ENCODE data around the gene SLC4A1AP.

SLC4A1AP gene

DNA sequence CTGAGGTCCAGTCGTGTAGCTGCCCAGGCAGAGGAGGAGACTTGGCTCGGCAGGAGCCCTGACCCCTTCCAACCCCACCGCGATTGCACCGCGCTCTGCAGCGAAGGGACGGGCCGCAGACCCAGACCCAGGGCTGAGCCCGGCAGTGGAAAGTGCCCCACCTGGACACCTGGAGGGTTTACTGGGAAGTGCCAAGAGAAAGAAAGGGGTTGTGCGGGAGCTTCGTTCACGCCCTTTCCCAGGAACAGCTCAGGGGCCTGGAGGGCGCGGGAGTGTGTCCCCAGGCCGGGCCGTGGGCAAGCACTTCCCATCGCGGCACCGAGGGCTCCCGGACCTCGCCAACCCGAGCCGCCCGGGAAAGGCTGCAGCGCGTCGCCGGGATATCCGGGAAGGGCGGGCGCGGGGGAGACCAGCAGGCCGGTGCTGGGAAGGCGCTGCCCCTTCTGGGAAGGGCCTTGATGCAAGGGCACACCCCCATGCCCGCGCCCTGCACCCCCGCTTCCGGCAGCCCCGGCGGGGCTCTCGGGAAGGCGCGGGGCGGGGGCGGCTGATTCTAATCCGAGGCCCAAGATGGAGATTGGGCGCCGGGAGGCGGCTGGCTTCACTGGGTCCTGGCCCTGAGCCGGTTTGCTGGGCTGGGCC, 71.7 kb downstream of the SLC4A1AP start:
- no peaks in the 10 kb centered on the region for H3K36me3 ChIP-seq (ENCODE audit: insufficient read depth, low read length)
- 1% methylated on average over 51 of the region's 51 CpGs for WGBS
- peak overlapping the region; percentile 72 for H3K27ac ChIP-seq (ENCODE audit: low read depth, low read length)
- peak overlapping the region; percentile 77 for H3K4me3 ChIP-seq (ENCODE audit: low read length)
- no peaks in the 10 kb centered on the region for H3K27me3 ChIP-seq (ENCODE audit: insufficient read depth, low read length)
- H3K9me3 ChIP-seq (ENCODE audit: insufficient read depth, low read depth, low read length), result peaks cover under 1% of the 10 kb centered on the region; the same call in 1 of the 2 replicates
- peak overlapping the region; percentile 89 for H3K9ac ChIP-seq (ENCODE audit: low read depth, low read length)
- peaks cover 9% of the 10 kb centered on the region for H3K4me1 ChIP-seq (ENCODE audit: insufficient read depth, low read length)

DNA sequence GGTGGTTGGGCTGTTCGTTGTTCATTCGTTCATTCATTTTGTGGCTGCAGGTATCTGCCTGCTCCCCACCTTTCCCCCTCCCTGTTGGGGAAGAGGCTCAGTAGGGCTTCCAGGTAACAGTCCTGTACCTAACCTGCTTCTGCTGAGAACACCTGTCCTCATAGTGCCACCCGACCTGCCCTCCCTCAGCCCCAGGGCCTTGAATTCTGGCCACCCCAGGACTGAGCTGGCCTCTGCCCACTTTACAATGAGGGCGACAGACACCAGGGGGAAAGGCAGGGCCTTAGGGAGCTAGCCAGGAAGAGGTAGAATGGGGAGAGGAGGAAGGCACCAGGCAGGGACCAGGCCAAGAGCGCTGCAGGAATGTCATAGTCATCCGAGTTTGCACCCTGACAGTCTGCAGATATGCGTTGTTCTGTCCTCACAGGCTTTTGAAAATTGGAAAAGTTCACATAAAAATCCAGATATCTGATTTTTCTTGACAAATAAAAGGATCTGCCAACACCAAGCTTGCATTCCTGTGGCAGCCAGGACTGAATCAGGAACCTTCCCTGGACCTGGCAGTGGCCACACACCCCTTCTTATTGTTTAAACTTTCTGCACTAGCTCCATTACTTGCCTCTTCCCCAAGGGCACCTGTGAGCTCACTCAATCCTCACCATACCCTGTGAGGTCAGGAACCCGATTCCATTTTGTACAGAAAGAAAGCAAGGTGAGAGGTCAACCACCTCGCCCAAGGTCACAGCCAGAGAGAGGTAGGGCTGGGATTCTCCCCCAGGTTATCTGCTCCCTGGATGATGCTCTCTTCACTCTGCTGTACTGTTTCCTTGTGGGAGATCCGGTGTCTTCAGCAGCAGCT, 72.6 kb downstream of the SLC4A1AP start:
- H3K4me1 ChIP-seq (ENCODE audit: insufficient read depth, low read length), result peaks cover 9% of the 10 kb centered on the region
- peak overlapping the region; percentile 72; the same call in 1 of the 2 replicates for H3K27ac ChIP-seq (ENCODE audit: low read depth, low read length)
- no peaks in the 10 kb centered on the region for H3K36me3 ChIP-seq (ENCODE audit: insufficient read depth, low read length)
- peaks cover 7% of the 10 kb centered on the region; the same call in 1 of the 2 replicates for H3K9me3 ChIP-seq (ENCODE audit: insufficient read depth, low read depth, low read length)
- WGBS, result 88% methylated on average over 10 of the region's 10 CpGs
- no peaks in the 10 kb centered on the region for H3K27me3 ChIP-seq (ENCODE audit: insufficient read depth, low read length)
- peak overlapping the region; percentile 89 for H3K9ac ChIP-seq (ENCODE audit: low read depth, low read length)
- H3K4me3 ChIP-seq (ENCODE audit: low read length), result peak overlapping the region; percentile 77

DNA sequence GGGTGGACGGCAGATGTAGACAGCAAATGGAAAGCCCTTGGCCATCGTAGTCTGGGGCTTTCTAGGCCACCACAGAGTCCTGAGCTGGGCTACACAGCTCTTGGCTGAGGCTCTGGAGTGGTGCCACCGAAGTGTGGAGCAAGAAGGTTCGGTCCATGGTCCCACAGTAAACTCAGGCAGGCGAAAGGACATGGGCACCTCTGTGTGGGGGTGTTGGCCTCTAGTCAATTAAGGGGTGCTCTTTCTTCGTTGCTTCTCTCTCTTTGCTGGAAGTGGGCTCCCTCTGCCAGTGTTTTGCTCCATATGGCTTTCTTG, 73.2 kb downstream of the SLC4A1AP start:
- H3K27ac ChIP-seq (ENCODE audit: low read depth, low read length), result no peak overlapping the region
- H3K4me3 ChIP-seq (ENCODE audit: low read length), result no peak overlapping the region
- peaks cover 7% of the 10 kb centered on the region; the same call in 1 of the 2 replicates for H3K9me3 ChIP-seq (ENCODE audit: insufficient read depth, low read depth, low read length)
- no peaks in the 10 kb centered on the region for H3K36me3 ChIP-seq (ENCODE audit: insufficient read depth, low read length)
- H3K4me1 ChIP-seq (ENCODE audit: insufficient read depth, low read length), result peaks cover 9% of the 10 kb centered on the region
- H3K9ac ChIP-seq (ENCODE audit: low read depth, low read length), result no peak overlapping the region
- H3K27me3 ChIP-seq (ENCODE audit: insufficient read depth, low read length), result no peaks in the 10 kb centered on the region
- 92% methylated on average over 6 of the region's 6 CpGs for WGBS

DNA sequence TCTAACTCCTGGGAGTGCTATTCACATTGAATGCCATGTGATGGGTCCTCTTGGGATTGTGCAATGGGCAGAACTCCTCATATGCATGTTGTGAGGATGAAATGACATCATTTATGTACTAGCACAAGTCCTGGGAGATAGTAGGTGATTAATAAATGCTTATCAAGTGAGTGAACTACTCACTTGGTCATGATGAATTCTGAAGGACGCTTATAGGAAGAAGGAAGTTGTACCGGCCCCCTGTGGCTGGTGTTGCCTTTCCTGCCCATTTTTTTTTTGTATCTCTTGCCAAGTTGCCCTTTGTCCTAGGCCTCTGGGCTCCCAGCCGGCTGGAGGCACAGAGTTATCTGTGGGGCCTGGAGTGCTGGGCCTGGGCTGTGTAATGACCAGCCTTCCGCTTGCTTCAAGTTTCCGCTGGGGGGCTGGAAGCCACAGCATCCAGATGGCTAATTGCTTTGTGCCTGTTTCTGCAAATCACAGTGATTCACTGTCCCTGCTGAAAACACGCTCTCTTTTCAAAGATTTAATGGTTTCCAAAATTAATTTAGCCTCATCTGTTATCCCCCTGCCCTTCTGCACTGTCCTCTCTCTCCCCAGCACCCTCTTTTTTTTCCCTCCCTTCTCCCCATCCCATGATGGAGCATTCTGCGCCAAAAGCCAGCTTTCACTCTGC, 74.1 kb downstream of the SLC4A1AP start:
- Histone ChIP-seq H3K27ac (ENCODE audit: low read depth, low read length) (no peak overlapping the region), H3K4me1 (ENCODE audit: insufficient read depth, low read length) (peaks cover 9% of the 10 kb centered on the region), H3K9me3 (ENCODE audit: insufficient read depth, low read depth, low read length) (peaks cover 7% of the 10 kb centered on the region; the same call in 1 of the 2 replicates), H3K9ac (ENCODE audit: low read depth, low read length) (no peak overlapping the region), H3K4me3 (ENCODE audit: low read length) (no peak overlapping the region), H3K36me3 (ENCODE audit: insufficient read depth, low read length) (no peaks in the 10 kb centered on the region), H3K27me3 (ENCODE audit: insufficient read depth, low read length) (no peaks in the 10 kb centered on the region)
- 83% methylated on average over 7 of the region's 7 CpGs for whole genome bisulfite sequencing

DNA sequence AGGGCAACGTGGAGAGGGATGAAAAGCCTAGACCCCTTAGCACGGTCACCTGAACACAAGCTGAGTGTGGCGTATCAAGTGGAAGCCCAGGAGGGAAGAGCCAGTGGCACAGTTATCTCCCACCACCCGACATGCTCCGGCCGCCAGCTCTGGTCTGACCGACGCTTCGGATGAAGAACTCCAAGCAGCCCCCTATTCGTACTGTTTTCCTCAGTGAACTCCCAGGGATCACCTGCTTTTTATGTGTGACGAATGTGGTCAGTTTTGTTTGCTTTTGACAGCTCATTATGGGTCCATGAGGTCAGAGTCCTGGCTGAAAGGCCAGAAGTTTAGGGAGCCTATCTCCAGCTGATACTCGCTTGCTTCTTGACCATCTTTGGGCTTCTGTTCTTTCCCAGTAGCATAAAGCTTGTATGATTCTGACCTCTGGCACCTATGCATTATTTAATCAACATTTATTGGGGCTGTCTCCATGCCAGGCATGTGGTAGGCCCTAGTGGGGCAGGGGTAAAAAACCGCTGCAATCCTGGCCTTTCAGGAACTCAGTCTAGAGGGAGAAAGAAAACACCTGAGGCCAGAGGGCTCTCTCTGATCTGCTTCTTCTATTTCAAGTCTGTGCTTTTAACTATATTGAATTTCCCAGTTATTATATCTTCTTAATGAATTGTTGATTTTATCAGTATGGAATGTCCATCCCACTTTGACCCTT, 74.8 kb downstream of the SLC4A1AP start:
- Histone ChIP-seq H3K9me3 (ENCODE audit: insufficient read depth, low read depth, low read length) (peaks cover 7% of the 10 kb centered on the region; the same call in 1 of the 2 replicates), H3K27ac (ENCODE audit: low read depth, low read length) (no peak overlapping the region), H3K4me3 (ENCODE audit: low read length) (no peak overlapping the region), H3K36me3 (ENCODE audit: insufficient read depth, low read length) (no peaks in the 10 kb centered on the region), H3K27me3 (ENCODE audit: insufficient read depth, low read length) (no peaks in the 10 kb centered on the region), H3K9ac (ENCODE audit: low read depth, low read length) (no peak overlapping the region), H3K4me1 (ENCODE audit: insufficient read depth, low read length) (peaks cover 9% of the 10 kb centered on the region)
- WGBS, result 94% methylated on average over 13 of the region's 13 CpGs

DNA sequence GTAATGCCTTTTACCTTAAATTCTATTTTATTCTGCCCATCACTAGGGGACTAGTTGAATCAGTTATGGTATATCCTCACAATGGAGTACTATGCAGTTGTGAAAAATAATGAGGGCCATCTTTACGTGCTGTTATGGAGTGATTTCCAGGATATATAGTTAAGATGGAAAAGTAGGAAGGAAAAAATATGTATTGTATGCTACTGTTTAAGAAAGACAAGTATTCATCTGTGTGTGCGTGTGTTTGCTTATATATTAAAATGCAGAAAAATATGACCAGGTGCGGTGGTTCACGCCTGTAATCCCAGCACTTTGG, 75.3 kb downstream of the SLC4A1AP start:
- Histone ChIP-seq H3K4me1 (ENCODE audit: insufficient read depth, low read length) (peaks cover 9% of the 10 kb centered on the region), H3K36me3 (ENCODE audit: insufficient read depth, low read length) (no peaks in the 10 kb centered on the region), H3K9ac (ENCODE audit: low read depth, low read length) (no peak overlapping the region), H3K27ac (ENCODE audit: low read depth, low read length) (no peak overlapping the region), H3K4me3 (ENCODE audit: low read length) (no peak overlapping the region), H3K27me3 (ENCODE audit: insufficient read depth, low read length) (no peaks in the 10 kb centered on the region), H3K9me3 (ENCODE audit: insufficient read depth, low read depth, low read length) (peaks cover 7% of the 10 kb centered on the region; the same call in 1 of the 2 replicates)
- WGBS, result 95% methylated on average over 4 of the region's 4 CpGs

DNA sequence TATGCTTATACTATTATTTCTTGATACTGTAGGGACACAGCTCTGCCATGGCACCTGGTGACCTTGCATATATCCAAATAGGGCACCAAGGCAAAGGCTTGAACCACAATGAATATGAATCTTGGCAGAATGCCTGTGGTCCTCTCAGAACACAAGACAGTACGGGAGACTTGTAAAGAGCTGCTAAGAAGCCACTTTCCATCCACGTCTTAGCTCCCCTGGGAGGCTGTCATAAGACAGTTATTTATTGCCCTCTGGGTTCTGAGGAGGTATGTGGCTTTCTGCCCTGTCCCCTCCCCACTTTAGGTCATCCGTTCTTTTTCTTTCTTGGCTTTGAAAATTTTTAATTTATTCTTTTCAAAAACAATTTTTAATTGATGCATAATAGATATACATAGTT, 78.0 kb downstream of the SLC4A1AP start:
- H3K4me3 ChIP-seq (ENCODE audit: low read length), result no peak overlapping the region
- peaks cover 7% of the 10 kb centered on the region; the same call in 1 of the 2 replicates for H3K9me3 ChIP-seq (ENCODE audit: insufficient read depth, low read depth, low read length)
- H3K27me3 ChIP-seq (ENCODE audit: insufficient read depth, low read length), result no peaks in the 10 kb centered on the region
- H3K4me1 ChIP-seq (ENCODE audit: insufficient read depth, low read length), result no peaks in the 10 kb centered on the region
- 83% methylated on average over 2 of the region's 3 CpGs for WGBS
- no peaks in the 10 kb centered on the region for H3K36me3 ChIP-seq (ENCODE audit: insufficient read depth, low read length)
- H3K27ac ChIP-seq (ENCODE audit: low read depth, low read length), result no peak overlapping the region
- H3K9ac ChIP-seq (ENCODE audit: low read depth, low read length), result no peak overlapping the region

DNA sequence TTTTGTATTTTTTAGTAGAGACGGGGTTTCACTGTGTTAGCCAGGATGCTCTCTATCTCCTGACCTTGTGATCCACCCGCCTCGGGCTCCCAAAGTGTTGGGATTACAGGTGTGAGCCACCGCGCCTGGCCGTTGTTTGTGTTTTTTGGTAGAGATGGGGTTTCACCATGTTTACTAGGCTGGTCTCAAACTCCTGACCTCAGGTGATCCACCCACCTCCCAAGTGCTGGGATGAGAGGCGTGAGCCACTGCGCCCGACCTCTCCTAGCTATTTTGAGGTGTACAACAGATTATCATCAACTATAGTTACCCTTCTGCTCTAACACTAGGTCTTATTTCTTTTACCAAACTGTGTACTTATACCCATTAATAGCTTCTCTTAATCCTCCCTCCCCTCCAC, 78.9 kb downstream of the SLC4A1AP start:
- H3K4me1 ChIP-seq (ENCODE audit: insufficient read depth, low read length), result no peaks in the 10 kb centered on the region
- H3K27ac ChIP-seq (ENCODE audit: low read depth, low read length), result no peak overlapping the region

More for the DNA sequence above, 78.9 kb downstream of the SLC4A1AP start:
- H3K9me3 ChIP-seq (ENCODE audit: insufficient read depth, low read depth, low read length), result peaks cover 7% of the 10 kb centered on the region; the same call in 1 of the 2 replicates
- H3K36me3 ChIP-seq (ENCODE audit: insufficient read depth, low read length), result no peaks in the 10 kb centered on the region
- H3K4me3 ChIP-seq (ENCODE audit: low read length), result no peak overlapping the region
- WGBS, result 92% methylated on average over 9 of the region's 9 CpGs
- H3K27me3 ChIP-seq (ENCODE audit: insufficient read depth, low read length), result no peaks in the 10 kb centered on the region
- H3K9ac ChIP-seq (ENCODE audit: low read depth, low read length), result no peak overlapping the region
